ENCODE measurements around the gene ROM1.

ROM1 gene

GRCh38 chr11:62604460-62605120, 8.5 kb upstream of the ROM1 start:
- CTCF ChIA-PET: interaction anchor here (0.7 to 1.0 kb wide), 2 partner anchors 9 to 12 kb away, joined by 3 read pairs; no protein-coding TSS in a partner anchor
- POLR2A ChIA-PET: interaction anchor here (0.6 to 4.3 kb wide), 5 partner anchors 13 to 60 kb away, joined by 3 to 30 read pairs (median 3); partner anchors contain the start of genes C11orf98, CSKMT, INTS5 and TUT1
- TF ChIP-seq FOXK2 (IDR thresholded peaks at IDR 0.05): no peak
- no peak for TF ChIP-seq TARDBP (IDR thresholded peaks at IDR 0.05)
- no peak for TF ChIP-seq ELF4 (IDR thresholded peaks at IDR 0.05)
- no peak for TF ChIP-seq ZNF384 (IDR thresholded peaks at IDR 0.05)
- no peak for TF ChIP-seq HDGF (IDR thresholded peaks at IDR 0.05; ENCODE audit: borderline replicate concordance)
- no peak for TF ChIP-seq CTBP1 (IDR thresholded peaks at IDR 0.05; ENCODE audit: borderline replicate concordance)
- no peak for TF ChIP-seq PKNOX1 (IDR thresholded peaks at IDR 0.05)
- no peak for TF ChIP-seq FOXA1 (IDR thresholded peaks at IDR 0.05)
- no peak for TF ChIP-seq SUZ12 (IDR thresholded peaks at IDR 0.05)
- no peak for TF ChIP-seq SP1 (IDR thresholded peaks at IDR 0.05)
- TF ChIP-seq LEF1 (IDR thresholded peaks at IDR 0.05; ENCODE audit: borderline replicate concordance): no peak
- TF ChIP-seq ARNT (IDR thresholded peaks at IDR 0.05): no peak
- DNase-seq (ENCODE audit: extremely low spot score): no peak

GRCh38 chr11:62605467-62605866, 7.6 kb upstream of the ROM1 start:
- no peak for TF ChIP-seq FOXM1 (IDR thresholded peaks at IDR 0.05; ENCODE audit: borderline replicate concordance)
- no peak for TF ChIP-seq HDGF (IDR thresholded peaks at IDR 0.05; ENCODE audit: borderline replicate concordance)
- no peak for TF ChIP-seq CTBP1 (IDR thresholded peaks at IDR 0.05; ENCODE audit: borderline replicate concordance)
- TF ChIP-seq LEF1 (IDR thresholded peaks at IDR 0.05; ENCODE audit: borderline replicate concordance): no peak
- TF ChIP-seq SP1 (IDR thresholded peaks at IDR 0.05): no peak
- TF ChIP-seq FOXA1 (IDR thresholded peaks at IDR 0.05): no peak
- TF ChIP-seq ARNT (IDR thresholded peaks at IDR 0.05): no peak
- TF ChIP-seq L3MBTL2 (conservative IDR thresholded peaks at IDR 0.05): no peak
- TF ChIP-seq BHLHE40 (IDR thresholded peaks at IDR 0.05; ENCODE audit: borderline replicate concordance): no peak
- TF ChIP-seq PKNOX1 (IDR thresholded peaks at IDR 0.05): no peak
- TF ChIP-seq ZNF384 (IDR thresholded peaks at IDR 0.05): no peak
- no peak for TF ChIP-seq ELF4 (IDR thresholded peaks at IDR 0.05)
- no peak for TF ChIP-seq FOXK2 (IDR thresholded peaks at IDR 0.05)
- TF ChIP-seq SUZ12 (IDR thresholded peaks at IDR 0.05): no peak
- no peak for TF ChIP-seq NFRKB (IDR thresholded peaks at IDR 0.05)
- DNase-seq (ENCODE audit: extremely low spot score): no peak
- ChIA-PET CTCF (no interaction called here), POLR2A (interaction anchor here (1.3 to 4.3 kb wide), 2 partner anchors 14 to 17 kb away, joined by 3 to 30 read pairs; partner anchors contain the start of gene TUT1)

GRCh38 chr11:62605902-62606301, 7.2 kb upstream of the ROM1 start:
- CTCF ChIA-PET: interaction anchor here (0.6 kb wide), 1 partner anchor 66 kb away, joined by 3 read pairs; the partner anchor contains the start of gene LBHD1

GRCh38 chr11:62607714-62608113, 5.3 kb upstream of the ROM1 start:
- no peak for DNase-seq (ENCODE audit: extremely low spot score)
- peak; percentile 60 for TF ChIP-seq PKNOX1 (IDR thresholded peaks at IDR 0.05)
- no peak for TF ChIP-seq ARNT (IDR thresholded peaks at IDR 0.05)
- ChIA-PET CTCF (interaction anchor here (0.7 kb wide), 1 partner anchor 87 kb away, joined by 3 read pairs; no protein-coding TSS in a partner anchor), POLR2A (interaction anchor here (1.1 to 1.7 kb wide), 3 partner anchors 16 to 154 kb away, joined by 3 to 4 read pairs (median 4); partner anchors contain the start of genes INTS5, POLR2G and TUT1)

More at GRCh38 chr11:62605902-62606301, 7.2 kb upstream of the ROM1 start:
- TF ChIP-seq L3MBTL2 (conservative IDR thresholded peaks at IDR 0.05): no peak
- TF ChIP-seq NFRKB (IDR thresholded peaks at IDR 0.05): no peak
- TF ChIP-seq TARDBP (IDR thresholded peaks at IDR 0.05): no peak
- TF ChIP-seq LEF1 (IDR thresholded peaks at IDR 0.05; ENCODE audit: borderline replicate concordance): no peak
- TF ChIP-seq FOXA1 (IDR thresholded peaks at IDR 0.05): no peak
- no peak for TF ChIP-seq ARNT (IDR thresholded peaks at IDR 0.05)
- TF ChIP-seq CTBP1 (IDR thresholded peaks at IDR 0.05; ENCODE audit: borderline replicate concordance): no peak
- no peak for TF ChIP-seq FOXK2 (IDR thresholded peaks at IDR 0.05)
- no peak for TF ChIP-seq HDGF (IDR thresholded peaks at IDR 0.05; ENCODE audit: borderline replicate concordance)
- TF ChIP-seq ZNF384 (IDR thresholded peaks at IDR 0.05): no peak
- no peak for TF ChIP-seq PKNOX1 (IDR thresholded peaks at IDR 0.05)
- TF ChIP-seq SUZ12 (IDR thresholded peaks at IDR 0.05): no peak
- no peak for TF ChIP-seq BHLHE40 (IDR thresholded peaks at IDR 0.05; ENCODE audit: borderline replicate concordance)
- TF ChIP-seq SP1 (IDR thresholded peaks at IDR 0.05): no peak
- TF ChIP-seq ELF4 (IDR thresholded peaks at IDR 0.05): no peak
- TF ChIP-seq FOXM1 (IDR thresholded peaks at IDR 0.05; ENCODE audit: borderline replicate concordance): no peak
- no peak for DNase-seq (ENCODE audit: extremely low spot score)
- POLR2A ChIA-PET: interaction anchor here (1.3 to 4.3 kb wide), 2 partner anchors 14 to 17 kb away, joined by 3 to 30 read pairs; partner anchors contain the start of gene TUT1

GRCh38 chr11:62608776-62609175, 4.3 kb upstream of the ROM1 start:
- no peak for DNase-seq (ENCODE audit: extremely low spot score)
- ChIA-PET POLR2A (interaction anchor here (1.7 to 2.3 kb wide), 2 partner anchors 17 to 153 kb away, joined by 4 to 10 read pairs; partner anchors contain the start of genes POLR2G and TUT1), CTCF (no interaction called here)
- no peak for TF ChIP-seq BHLHE40 (IDR thresholded peaks at IDR 0.05; ENCODE audit: borderline replicate concordance)
- no peak for TF ChIP-seq FOXK2 (IDR thresholded peaks at IDR 0.05)
- TF ChIP-seq HDGF (IDR thresholded peaks at IDR 0.05; ENCODE audit: borderline replicate concordance): no peak
- no peak for TF ChIP-seq FOXA1 (IDR thresholded peaks at IDR 0.05)
- TF ChIP-seq NFRKB (IDR thresholded peaks at IDR 0.05): no peak
- no peak for TF ChIP-seq CTBP1 (IDR thresholded peaks at IDR 0.05; ENCODE audit: borderline replicate concordance)
- no peak for TF ChIP-seq LEF1 (IDR thresholded peaks at IDR 0.05; ENCODE audit: borderline replicate concordance)
- no peak for TF ChIP-seq TARDBP (IDR thresholded peaks at IDR 0.05)
- no peak for TF ChIP-seq ELF4 (IDR thresholded peaks at IDR 0.05)
